Gastroesophageal sphincter (tissue), 4 donors: ENCODE data around the gene GUCD1. TPM values are rescaled to one million over a fixed set of nuclear protein-coding genes. Genes with fewer than 3 reads are reported as not detected.
A peak's percentile ranks its signal among the peaks of the same experiment; 100 is the strongest.

Experiments
- ATAC-seq: fragments of 150-250 bp; one replicate; pipeline ENCODE4 v1.9.1; 2016; ENCODE audit warnings: mild to moderate bottlenecking, moderate library complexity
- H3K27ac ChIP-seq, 4 donors: fragments of 200-600 bp; sonication (generic) in 3 of 4; 1 replicate in 3 of 4; 2 replicates in 1 of 4; pipeline ENCODE4 v1.5.1; 2016 to 2019
- H3K27me3 ChIP-seq: fragments of 200-600 bp; sonication (generic); one replicate; pipeline ENCODE4 v1.5.1; 2019
- H3K36me3 ChIP-seq, 2 donors: fragments of 200-600 bp; sonication (generic); one replicate each; pipeline ENCODE4 v1.5.1; 2019; ENCODE audit warnings: control low read depth in 1 of 2
- H3K4me1 ChIP-seq, 3 donors: fragments of 200-600 bp; sonication (generic); 1 replicate in 2 of 3; 2 replicates in 1 of 3; pipeline ENCODE4 v1.5.1; 2016 to 2019; ENCODE audit warnings: control low read depth in 2 of 3
- H3K4me3 ChIP-seq, 2 donors: fragments of 200-600 bp; sonication (generic); one replicate each; pipeline ENCODE4 v1.5.1; 2019; ENCODE audit warnings: mild to moderate bottlenecking in 1 of 2, moderate library complexity in 1 of 2
- H3K9me3 ChIP-seq, 3 donors: fragments of 200-600 bp; sonication (generic); one replicate each; pipeline ENCODE4 v1.5.1; 2017 to 2019; ENCODE audit warnings: control low read depth in 2 of 3
- EP300 ChIP-seq: sonication (generic); formaldehyde crosslinking; IDR thresholded peaks from one replicate; pipeline ENCODE4 v1.6.1; 2017; ENCODE audit warnings: antibody characterized with exemption, mild to moderate bottlenecking
- POLR2A ChIP-seq, 2 donors: fragments of 450-650 bp; IDR thresholded peaks; one replicate each; pipeline ENCODE4 v1.6.1; 2017; ENCODE audit warnings: antibody characterized with exemption in 2 of 2, mild to moderate bottlenecking in 2 of 2, moderate library complexity in 1 of 2
- POLR2AphosphoS5 ChIP-seq: sonication (generic); formaldehyde crosslinking; IDR thresholded peaks from one replicate; pipeline ENCODE4 v1.6.1; 2017; ENCODE audit warnings: antibody characterized with exemption
- WGBS, 2 donors: methylation state at CpG; one replicate each; pipeline ENCODE4 v1.1.5; 2018; ENCODE audit warnings: low coverage in 1 of 2; 5-methylcytosine and 5-hydroxymethylcytosine counted together
- total RNA-seq, 4 donors: library from RNA; depleted of rRNA; stranded (reverse); fragments of >200 nt; gene quantifications; one replicate each; pipeline ENCODE4 v1.1.0, GENCODE V29; 2016
- TF ChIP-seq, protein P1 (sequence below), 4 experiments: fragments of 200-600 bp in 2 of 4; fragments of 450-650 bp in 2 of 4; sonication (generic) in 1 of 4; IDR thresholded peaks; one replicate each; pipeline ENCODE4 v1.5.1; 2017 to 2019; ENCODE audit warnings: antibody characterized with exemption in 4 of 4, mild to moderate bottlenecking in 2 of 4, moderate library complexity in 2 of 4

The GUCD1 gene
- total RNA-seq, 4 donors from 2014 or later, result 107 to 178 (median 121) TPM

DNA sequence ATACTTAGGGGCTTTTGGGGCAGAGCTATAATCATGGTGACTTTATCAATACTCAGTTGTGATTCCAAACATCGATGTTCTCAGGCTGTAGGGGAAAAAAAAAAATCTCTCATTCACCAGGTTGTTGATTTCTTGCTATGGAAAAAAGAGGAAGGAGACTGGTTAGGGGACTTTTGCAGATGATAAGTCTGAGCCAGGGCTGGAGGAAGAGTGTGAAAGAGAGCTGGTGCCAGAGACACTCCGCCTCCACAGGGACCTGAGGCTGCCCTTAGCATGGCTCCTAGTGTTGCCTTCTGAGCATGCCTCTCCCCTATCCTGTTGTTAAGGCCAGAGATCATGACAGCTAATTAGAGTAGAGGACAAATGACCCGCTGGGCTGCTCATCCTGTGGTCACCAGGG is 42.9 kb downstream of the GUCD1 start:
- Histone ChIP-seq H3K36me3 (no peaks in the 10 kb centered on the region), H3K27ac (no peak overlapping the region)
- no peak for ATAC-seq

GRCh38 chr22:24510637-24511625 is 44.0 kb downstream of the GUCD1 start:
- H3K36me3 ChIP-seq, result no peaks in the 10 kb centered on the region
- no peaks in the 10 kb centered on the region for H3K9me3 ChIP-seq
- TF ChIP-seq, protein P1, sequence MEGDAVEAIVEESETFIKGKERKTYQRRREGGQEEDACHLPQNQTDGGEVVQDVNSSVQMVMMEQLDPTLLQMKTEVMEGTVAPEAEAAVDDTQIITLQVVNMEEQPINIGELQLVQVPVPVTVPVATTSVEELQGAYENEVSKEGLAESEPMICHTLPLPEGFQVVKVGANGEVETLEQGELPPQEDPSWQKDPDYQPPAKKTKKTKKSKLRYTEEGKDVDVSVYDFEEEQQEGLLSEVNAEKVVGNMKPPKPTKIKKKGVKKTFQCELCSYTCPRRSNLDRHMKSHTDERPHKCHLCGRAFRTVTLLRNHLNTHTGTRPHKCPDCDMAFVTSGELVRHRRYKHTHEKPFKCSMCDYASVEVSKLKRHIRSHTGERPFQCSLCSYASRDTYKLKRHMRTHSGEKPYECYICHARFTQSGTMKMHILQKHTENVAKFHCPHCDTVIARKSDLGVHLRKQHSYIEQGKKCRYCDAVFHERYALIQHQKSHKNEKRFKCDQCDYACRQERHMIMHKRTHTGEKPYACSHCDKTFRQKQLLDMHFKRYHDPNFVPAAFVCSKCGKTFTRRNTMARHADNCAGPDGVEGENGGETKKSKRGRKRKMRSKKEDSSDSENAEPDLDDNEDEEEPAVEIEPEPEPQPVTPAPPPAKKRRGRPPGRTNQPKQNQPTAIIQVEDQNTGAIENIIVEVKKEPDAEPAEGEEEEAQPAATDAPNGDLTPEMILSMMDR (IDR thresholded peaks at IDR 0.05), result no peak
- peak; percentile 34 for TF ChIP-seq POLR2AphosphoS5
- 34 to 74% methylated on average over 6 to 9 of the region's 10 CpGs for WGBS, 2 donors
- H3K27ac ChIP-seq, result peak overlapping the region in 1 of 4 donors; percentile 43
- H3K4me3 ChIP-seq, result no peak overlapping the region
- peaks cover 2 to 35% (median 6%) of the 10 kb centered on the region in 3 donors for H3K4me1 ChIP-seq
- no peaks in the 10 kb centered on the region for H3K27me3 ChIP-seq
- ATAC-seq, result peak; percentile 85

More for the DNA sequence above, 42.9 kb downstream of the GUCD1 start:
- no peaks in the 10 kb centered on the region for H3K9me3 ChIP-seq
- H3K27me3 ChIP-seq, result no peaks in the 10 kb centered on the region
- no peak overlapping the region for H3K4me3 ChIP-seq
- 70 to 89% methylated on average over 1 to 3 of the region's 3 CpGs for WGBS, 2 donors
- H3K4me1 ChIP-seq, result peaks cover 1 to 39% (median 6%) of the 10 kb centered on the region in 3 donors
- TF ChIP-seq POLR2A (IDR thresholded peaks at IDR 0.05) (no peak), EP300 (no peak), POLR2AphosphoS5 (no peak)
- TF ChIP-seq, protein P1 (IDR thresholded peaks at IDR 0.05), result no peak

DNA sequence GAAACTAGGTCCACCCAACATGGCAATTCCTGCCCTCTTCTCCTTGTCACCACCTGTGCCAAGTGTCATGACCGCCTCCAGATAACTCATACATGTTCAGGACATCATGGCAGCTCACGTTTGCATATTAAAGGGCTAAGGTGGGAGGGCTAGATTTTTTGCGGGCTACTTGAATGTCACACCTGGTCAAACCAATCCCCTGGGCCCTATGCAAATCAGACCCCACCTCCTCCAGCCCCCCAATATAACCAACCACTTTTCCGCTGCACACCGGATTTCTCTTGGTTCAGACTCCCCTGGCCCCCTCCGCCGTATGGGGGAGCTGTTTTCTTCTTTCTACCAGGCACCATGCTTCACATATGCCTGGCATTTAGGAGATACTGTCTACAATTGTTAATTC is 47.2 kb downstream of the GUCD1 start:
- ATAC-seq, result no peak

GRCh38 chr22:24506802-24507438 is 48.0 kb downstream of the GUCD1 start:
- Histone ChIP-seq H3K4me3 (no peak overlapping the region), H3K27ac (no peak overlapping the region), H3K9me3 (no peaks in the 10 kb centered on the region), H3K36me3 (no peaks in the 10 kb centered on the region), H3K4me1 (peaks cover 2 to 29% (median 6%) of the 10 kb centered on the region in 3 donors), H3K27me3 (no peaks in the 10 kb centered on the region)
- no peak for TF ChIP-seq POLR2A (IDR thresholded peaks at IDR 0.05)
- TF ChIP-seq EP300, result no peak
- no peak for ATAC-seq
- WGBS, 2 donors, result 75% methylated on average over 5 of the region's 6 CpGs; no CpG with 5 or more reads in 1 of the 2 donors

More for the DNA sequence above, 47.2 kb downstream of the GUCD1 start:
- no peaks in the 10 kb centered on the region for H3K36me3 ChIP-seq
- H3K4me3 ChIP-seq, result no peak overlapping the region
- no peaks in the 10 kb centered on the region for H3K27me3 ChIP-seq
- no peaks in the 10 kb centered on the region for H3K9me3 ChIP-seq
- peaks cover 2 to 33% (median 6%) of the 10 kb centered on the region in 3 donors for H3K4me1 ChIP-seq
- TF ChIP-seq POLR2A (IDR thresholded peaks at IDR 0.05) (no peak), POLR2AphosphoS5 (no peak), EP300 (no peak)
- TF ChIP-seq, protein P1 (IDR thresholded peaks at IDR 0.05), result no peak
- 60 to 72% methylated on average over 2 to 7 of the region's 7 CpGs for WGBS, 2 donors
- H3K27ac ChIP-seq, result no peak overlapping the region

DNA sequence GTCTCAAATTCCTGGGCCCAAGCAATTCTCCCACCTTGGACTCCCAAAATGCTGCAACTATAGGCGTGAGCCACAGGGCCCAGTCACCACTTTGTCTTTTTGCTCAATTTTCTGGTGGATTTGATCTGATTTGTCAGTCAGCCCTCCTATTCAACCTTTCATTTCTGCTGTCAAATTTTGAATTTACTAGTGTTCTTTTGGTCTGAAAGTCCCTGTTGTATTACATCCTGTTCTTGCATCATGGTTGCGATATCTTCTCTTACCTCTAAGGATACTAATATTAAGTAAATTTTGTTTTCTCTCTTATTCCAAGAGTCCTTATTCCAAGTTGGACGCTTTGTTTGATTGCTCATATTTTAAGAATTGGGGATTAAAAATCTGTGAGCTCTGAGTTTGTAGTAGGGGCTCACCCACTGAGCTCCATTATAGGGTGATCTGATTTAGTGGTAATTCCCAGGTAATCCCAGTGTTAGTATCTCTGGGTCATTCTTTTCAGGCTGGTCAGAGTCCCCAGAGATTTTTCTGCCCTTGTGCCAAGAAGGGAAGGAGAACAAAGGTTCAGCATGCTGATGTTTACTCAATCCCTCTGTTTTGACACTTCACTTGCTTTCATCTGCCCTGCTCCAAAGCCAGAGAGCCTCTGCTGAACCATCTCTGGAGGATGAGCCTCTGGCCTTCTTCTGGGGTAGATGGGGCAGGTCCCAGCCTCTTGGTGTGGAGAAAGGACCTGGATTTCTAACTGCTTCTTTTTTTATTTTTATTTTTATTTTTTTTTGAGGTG is 49.8 kb downstream of the GUCD1 start:
- WGBS, 2 donors, result 91 to 97% methylated on average over 3 of the region's 3 CpGs
- H3K36me3 ChIP-seq, result no peaks in the 10 kb centered on the region
- H3K27ac ChIP-seq, result no peak overlapping the region
- H3K9me3 ChIP-seq, result no peaks in the 10 kb centered on the region
- H3K4me3 ChIP-seq, result no peak overlapping the region
- ATAC-seq, result no peak
- peaks cover 0 to 12% (median 2%) of the 10 kb centered on the region in 3 donors for H3K4me1 ChIP-seq
- no peaks in the 10 kb centered on the region for H3K27me3 ChIP-seq
- TF ChIP-seq POLR2AphosphoS5, result no peak
- TF ChIP-seq, protein P1 (IDR thresholded peaks at IDR 0.05), result no peak
- no peak for TF ChIP-seq POLR2A (IDR thresholded peaks at IDR 0.05)
- TF ChIP-seq EP300, result no peak
